NB4 (cell line): Measurements from ENCODE around the gene SERF2.

ENCODE experiments used
- POLR2A ChIP-seq: IDR thresholded peaks from 2 replicates; pipeline ENCODE4 v1.6.1; 2011; ENCODE audit warnings: mild to moderate bottlenecking; ENCODE audit not compliant: insufficient read length; ENCODE audit errors: extremely low read depth
- TF ChIP-seq, protein P1 (sequence below): IDR thresholded peaks from one replicate; pipeline ENCODE4 v1.5.1; 2012; ENCODE audit warnings: low read depth, low read length

GRCh38 chr15:43795997-43796396 is 3.9 kb downstream of the SERF2 start:
- TF ChIP-seq, protein P1, sequence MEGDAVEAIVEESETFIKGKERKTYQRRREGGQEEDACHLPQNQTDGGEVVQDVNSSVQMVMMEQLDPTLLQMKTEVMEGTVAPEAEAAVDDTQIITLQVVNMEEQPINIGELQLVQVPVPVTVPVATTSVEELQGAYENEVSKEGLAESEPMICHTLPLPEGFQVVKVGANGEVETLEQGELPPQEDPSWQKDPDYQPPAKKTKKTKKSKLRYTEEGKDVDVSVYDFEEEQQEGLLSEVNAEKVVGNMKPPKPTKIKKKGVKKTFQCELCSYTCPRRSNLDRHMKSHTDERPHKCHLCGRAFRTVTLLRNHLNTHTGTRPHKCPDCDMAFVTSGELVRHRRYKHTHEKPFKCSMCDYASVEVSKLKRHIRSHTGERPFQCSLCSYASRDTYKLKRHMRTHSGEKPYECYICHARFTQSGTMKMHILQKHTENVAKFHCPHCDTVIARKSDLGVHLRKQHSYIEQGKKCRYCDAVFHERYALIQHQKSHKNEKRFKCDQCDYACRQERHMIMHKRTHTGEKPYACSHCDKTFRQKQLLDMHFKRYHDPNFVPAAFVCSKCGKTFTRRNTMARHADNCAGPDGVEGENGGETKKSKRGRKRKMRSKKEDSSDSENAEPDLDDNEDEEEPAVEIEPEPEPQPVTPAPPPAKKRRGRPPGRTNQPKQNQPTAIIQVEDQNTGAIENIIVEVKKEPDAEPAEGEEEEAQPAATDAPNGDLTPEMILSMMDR: no peak
- TF ChIP-seq POLR2A: no peak
